Stimulated activated CD4-positive, alpha-beta T cell treated with anti-CD3 and anti-CD28 coated beads, Interleukin-1b, Interleukin-23, amount 100 ng/mL, for 1 hour (primary cell): ENCODE results near the gene QRFP.
"Not testable (repeated sequence)": the region's sequence is repeated elsewhere in the genome, so short reads cannot be mapped to it uniquely, and the experiment has no call there.

Experiments used
- DNase-seq, 2 donors: peaks; one replicate each; pipeline ENCODE4 v3.0.0-alpha.2; 2020; ENCODE audit warnings: low read depth in 2 of 2

QRFP gene

DNA sequence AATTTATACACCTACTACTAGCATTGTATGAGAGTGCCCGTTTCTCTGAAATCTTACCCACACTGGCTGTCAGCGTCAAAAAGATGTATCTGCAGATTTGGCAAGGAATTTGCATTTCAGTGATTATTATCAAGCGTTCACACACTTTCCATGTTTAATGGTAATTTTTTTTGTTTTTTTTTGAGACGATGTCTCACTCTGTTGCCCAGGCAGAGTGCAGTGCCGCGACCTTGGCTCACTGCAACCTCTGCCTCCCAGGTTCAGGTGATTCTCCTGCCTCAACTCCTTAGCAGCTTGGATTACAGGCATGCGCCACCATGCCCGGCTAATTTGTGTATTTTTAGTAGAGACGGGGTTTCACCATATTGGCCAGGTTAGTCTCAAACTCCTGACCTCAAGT, 47.3 kb downstream of the QRFP start:
- no peak for DNase-seq

DNA sequence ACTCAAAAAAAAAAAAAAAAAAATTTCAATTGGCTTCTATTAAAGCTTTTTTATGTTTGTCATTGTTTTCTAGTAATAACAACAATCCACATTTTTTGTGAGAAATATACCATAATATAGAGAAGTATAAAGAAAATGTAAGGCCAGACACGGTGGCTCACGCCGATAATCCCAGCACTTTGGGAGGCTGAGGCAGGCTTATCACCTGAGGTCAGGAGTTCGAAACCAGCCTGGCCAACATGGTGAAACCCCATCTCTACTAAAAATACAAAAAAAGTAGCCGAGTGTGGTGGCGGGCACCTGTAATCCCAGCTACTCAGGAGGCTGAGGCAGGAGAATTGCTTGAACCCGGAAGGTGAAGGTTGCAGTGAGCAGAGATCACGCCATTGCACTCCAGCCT, 48.1 kb downstream of the QRFP start:
- not testable (repeated sequence) for DNase-seq

DNA sequence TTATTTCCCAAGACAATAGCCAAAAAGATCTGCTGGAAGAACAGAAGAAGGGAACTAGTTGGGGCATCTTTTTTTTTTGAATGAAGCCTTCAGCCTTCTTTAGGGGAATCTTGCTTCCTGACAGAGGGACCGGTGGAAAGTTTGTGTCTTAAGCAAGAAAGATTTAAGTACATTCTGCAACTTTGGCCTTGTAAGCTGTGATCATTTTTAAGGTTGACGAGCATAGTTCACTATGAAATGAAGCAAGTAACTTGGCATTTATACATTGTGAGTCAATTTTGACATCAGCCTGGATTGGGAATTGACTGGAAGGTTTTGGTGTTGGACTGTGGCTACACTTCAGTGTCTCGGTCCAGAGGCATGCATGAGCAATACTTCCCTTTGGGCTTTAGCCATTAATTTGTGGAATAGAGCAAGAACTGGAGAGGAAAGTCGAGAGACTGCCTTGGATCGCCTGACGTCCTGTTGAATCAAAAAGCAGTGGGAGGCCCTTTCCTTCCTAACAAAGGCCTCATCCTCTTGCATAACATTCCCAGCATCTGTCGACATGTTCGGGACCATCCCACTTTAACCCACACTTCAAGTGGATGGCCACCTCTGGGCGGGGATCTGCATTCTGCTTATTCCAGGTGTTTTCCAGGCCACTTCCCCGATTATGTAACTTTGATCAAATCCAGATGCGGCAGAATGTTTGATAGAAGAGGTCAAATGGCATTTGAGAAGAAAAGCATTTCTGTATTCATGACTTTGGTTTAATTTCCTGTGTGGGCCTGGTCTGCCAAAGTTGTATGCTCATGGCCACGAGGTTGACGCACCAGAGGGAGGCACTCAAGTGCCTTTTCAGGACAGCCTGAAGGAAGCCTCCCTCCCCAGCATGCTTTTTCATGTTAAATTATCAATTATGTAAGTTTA, 49.0 kb downstream of the QRFP start:
- DNase-seq, result no peak

DNA sequence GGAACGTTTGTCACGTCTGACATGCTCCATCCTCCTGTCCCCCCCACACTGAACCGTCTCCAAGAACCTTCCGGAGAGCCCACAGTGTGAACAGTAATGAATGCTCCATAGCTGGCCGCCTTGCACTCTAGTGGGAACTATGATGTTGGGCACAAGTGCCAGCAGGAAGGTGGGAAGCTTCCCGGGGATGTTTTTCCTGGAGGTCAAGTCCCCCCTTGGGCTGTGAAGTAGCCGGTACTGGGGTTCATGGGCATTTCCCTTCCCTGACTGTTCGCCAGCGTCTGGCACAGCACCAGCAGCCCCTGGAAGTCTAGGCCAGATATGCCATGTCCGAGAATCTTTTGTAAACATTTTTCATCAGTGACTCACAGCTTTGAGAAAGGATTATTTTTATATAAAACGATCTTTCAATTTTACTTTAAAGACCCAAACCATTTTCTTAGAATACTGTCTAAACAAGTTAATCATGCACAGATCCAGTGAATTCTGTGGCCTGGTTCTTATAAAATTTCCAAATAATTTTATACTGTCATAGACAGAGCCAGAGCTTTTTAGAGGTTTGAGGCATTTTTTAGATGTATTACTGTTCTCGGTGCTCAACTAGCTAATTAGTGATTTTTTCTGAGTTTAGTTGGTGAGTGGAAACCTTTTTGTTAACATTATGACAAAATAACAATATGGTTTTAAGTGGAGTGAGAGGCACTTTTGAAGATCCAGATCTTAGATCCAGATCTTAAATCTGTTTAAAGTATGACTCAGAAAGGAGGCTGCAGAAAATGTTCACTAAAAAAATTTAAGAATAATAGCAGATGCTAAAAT, 49.9 kb downstream of the QRFP start:
- DNase-seq, result no peak

DNA sequence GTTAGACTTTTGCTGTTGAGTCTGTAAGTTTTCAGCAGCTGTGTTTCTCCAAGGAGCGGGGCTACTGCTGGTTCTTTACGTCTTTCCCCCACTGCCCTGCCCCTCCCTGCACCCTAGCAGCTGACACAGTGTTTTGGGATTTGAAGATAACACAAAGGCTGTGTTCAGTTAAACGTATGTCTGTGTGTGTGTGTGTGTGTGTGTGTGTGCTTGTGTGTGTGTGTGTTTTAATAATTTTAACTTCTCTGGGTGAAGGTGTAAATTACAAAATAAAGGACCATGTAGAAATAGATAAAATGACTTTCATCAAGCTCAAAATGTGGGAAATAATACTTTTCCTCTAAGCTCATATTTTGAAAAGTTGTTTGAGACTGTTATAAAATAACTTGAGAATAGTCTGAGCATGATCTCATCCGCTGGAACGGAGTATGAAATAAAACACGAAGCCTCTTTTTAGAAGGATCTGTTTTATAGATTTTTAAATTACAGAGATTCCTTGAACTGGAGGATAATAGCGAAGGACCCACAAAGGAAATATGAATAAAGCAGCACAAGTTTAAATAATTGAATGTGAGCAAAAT, 50.6 kb downstream of the QRFP start:
- no peak for DNase-seq

DNA sequence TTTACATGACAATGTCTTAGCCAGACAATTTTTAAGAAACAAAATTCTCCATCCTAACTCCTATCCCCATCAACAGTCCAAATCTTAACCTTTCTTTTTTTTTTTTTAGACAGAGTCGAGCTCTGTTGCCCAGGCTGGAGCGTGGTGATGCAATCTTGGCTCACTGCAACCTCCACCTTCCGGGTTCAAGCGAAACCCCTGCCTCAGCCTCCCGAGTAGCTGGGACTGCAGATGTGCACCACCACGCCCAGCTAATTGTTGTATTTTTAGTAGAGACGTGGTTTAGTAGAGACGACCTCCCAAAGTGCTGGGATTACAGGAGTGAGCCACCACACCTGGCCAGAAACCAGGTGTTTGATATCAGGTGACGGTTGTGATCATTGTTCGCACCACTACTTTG, 51.4 kb downstream of the QRFP start:
- no peak for DNase-seq

DNA sequence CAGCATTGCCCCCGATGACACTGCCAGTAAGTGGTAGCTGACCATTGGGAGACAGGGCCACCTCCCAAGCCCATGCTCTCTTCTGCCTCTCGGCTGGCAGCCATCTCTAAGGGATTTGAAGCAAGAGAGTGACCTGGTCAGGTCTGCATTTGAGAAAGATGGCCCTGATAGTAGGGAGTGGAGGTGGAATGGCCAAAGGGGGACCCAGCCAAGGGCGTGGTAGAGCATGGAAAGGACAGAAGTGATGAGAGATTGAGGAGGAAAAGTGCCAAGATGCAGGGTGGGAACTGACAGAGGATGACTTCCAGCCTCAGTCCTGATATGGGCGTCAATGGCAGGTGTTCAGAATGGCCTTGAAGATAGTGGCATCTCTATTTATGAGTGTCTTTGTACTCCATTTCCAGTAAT, 52.6 kb downstream of the QRFP start:
- DNase-seq, result no peak

DNA sequence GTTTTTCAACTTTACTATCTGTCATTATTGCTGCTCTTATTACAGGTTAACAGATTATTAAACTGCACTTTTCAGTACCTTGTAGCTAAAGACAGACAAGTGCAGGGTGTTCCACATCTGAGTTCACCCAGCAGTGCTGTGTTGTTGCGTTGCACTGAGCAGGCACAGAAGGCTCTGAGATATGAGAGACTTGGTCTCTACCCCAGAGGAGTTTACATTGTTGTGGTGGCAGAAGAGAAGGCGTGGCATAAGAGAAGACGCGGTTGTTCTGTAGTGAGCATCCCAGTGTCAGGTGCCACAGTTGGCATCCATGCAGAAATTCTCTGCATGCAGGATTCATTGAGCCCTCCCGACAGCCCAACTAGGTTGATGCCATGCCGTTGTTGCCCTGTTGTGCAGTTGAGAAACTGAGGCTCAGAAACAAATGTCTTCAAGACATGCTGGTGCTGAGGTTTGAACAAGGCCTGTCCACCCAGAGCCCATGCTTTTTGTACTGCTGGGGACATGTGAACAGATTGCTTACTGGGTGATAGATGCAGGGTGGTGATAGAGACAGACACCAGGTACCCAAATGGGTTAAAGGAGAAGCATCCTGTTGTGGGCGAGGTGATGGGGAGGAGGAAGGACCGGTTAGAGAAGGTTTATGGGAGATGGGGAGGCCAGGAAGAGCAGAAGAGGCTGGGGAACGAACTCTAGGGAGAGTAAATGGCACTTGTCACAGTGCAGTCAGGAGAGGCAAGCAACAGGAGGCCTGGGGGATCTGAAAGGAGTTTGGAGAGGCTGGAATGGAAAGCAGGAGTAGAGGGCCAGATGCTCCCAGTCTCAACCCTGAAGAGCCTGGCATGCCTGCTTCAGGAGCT, 53.3 kb downstream of the QRFP start:
- DNase-seq, result no peak
